Lower leg skin (tissue), 3 donors: Measurements from ENCODE around the gene THSD7B.

Experiments used
- CTCF ChIP-seq, 3 donors: fragments of 450-650 bp; IDR thresholded peaks; one replicate each; pipeline ENCODE4 v1.5.1; 2016; ENCODE audit warnings: antibody characterized with exemption in 3 of 3, mild to moderate bottlenecking in 3 of 3, moderate library complexity in 2 of 3
- POLR2A ChIP-seq, 2 donors: fragments of 450-650 bp; IDR thresholded peaks; one replicate each; pipeline ENCODE4 v1.6.1; 2016 to 2017; ENCODE audit warnings: antibody characterized with exemption in 2 of 2, mild to moderate bottlenecking in 1 of 2, moderate library complexity in 1 of 2

- no peak for TF ChIP-seq POLR2A (IDR thresholded peaks at IDR 0.05)
- no peak for TF ChIP-seq CTCF (IDR thresholded peaks at IDR 0.05)
Observed at GRCh38 chr2:137205324-137205723, 440.0 kb downstream of the THSD7B start.
